Activated CD4-positive, alpha-beta T cell treated with anti-CD3 and anti-CD28 coated beads, Interleukin-2, amount 10 ng/mL, durations not matched to agents 24 days and 14 days (primary cell): Measurements from ENCODE around the gene CABCOCO1. TPM values are rescaled to one million over a fixed set of nuclear protein-coding genes. Genes with fewer than 3 reads are reported as not detected.

ENCODE experiments used
- DNase-seq: peaks from one replicate; pipeline ENCODE4 v3.0.0; 2022
- H3K27ac Mint-ChIP-seq: one replicate; pipeline ENCODE4 v1.8.0; 2022; ENCODE audit warnings: mild to moderate bottlenecking, mixed read lengths
- H3K27me3 Mint-ChIP-seq: one replicate; pipeline ENCODE4 v1.8.0; 2022; ENCODE audit warnings: mixed read lengths
- H3K36me3 Mint-ChIP-seq: one replicate; pipeline ENCODE4 v1.8.0; 2022; ENCODE audit warnings: low read depth, mild to moderate bottlenecking, mixed read lengths
- H3K4me1 Mint-ChIP-seq: one replicate; pipeline ENCODE4 v1.8.0; 2021; ENCODE audit warnings: mixed read lengths
- H3K4me3 Mint-ChIP-seq: one replicate; pipeline ENCODE4 v1.8.0; 2022; ENCODE audit warnings: mild to moderate bottlenecking, moderate library complexity, mixed read lengths
- H3K9me3 Mint-ChIP-seq: one replicate; pipeline ENCODE4 v1.8.0; 2021; ENCODE audit warnings: mixed read lengths
- intact Hi-C: fragments of 100-400 bp; cut with micrococcal nuclease; formaldehyde crosslinking; loops from one replicate; pipeline ENCODE4 v1.15.1; 2023
- total RNA-seq: library from RNA; stranded (reverse); gene quantifications from 2 replicates; pipeline ENCODE4 v1.2.3, GENCODE V29; 2022

The CABCOCO1 gene
- total RNA-seq, 1 donor from 2014 or later = not detected

GRCh38 chr10:61780732-61781131, 118.0 kb downstream of the CABCOCO1 start:
- no peak for DNase-seq
- H3K36me3 Mint-ChIP-seq = peaks cover 3% of the 10 kb centered on the region
- H3K4me3 Mint-ChIP-seq = no peak overlapping the region
- peaks cover 16% of the 10 kb centered on the region for H3K9me3 Mint-ChIP-seq
- intact Hi-C loops = loop anchor here (5.0 kb wide), 1 partner anchor 102 kb away; no protein-coding TSS in a partner anchor
- no peak overlapping the region for H3K27ac Mint-ChIP-seq
- H3K4me1 Mint-ChIP-seq = peaks cover 41% of the 10 kb centered on the region
- H3K27me3 Mint-ChIP-seq = no peaks in the 10 kb centered on the region

- Mint-ChIP-seq H3K27ac (no peak overlapping the region), H3K9me3 (peaks cover 16% of the 10 kb centered on the region), H3K27me3 (no peaks in the 10 kb centered on the region), H3K4me1 (peaks cover 53% of the 10 kb centered on the region), H3K36me3 (peaks cover 3% of the 10 kb centered on the region), H3K4me3 (no peak overlapping the region)
- intact Hi-C loops = loop anchor here (5.0 kb wide), 1 partner anchor 100 kb away; no protein-coding TSS in a partner anchor
- no peak for DNase-seq
Measured at GRCh38 chr10:61781969-61782403, 119.3 kb downstream of the CABCOCO1 start.

GRCh38 chr10:61784354-61785133, 121.8 kb downstream of the CABCOCO1 start:
- H3K9me3 Mint-ChIP-seq = peaks cover 21% of the 10 kb centered on the region
- no peaks in the 10 kb centered on the region for H3K27me3 Mint-ChIP-seq
- peaks cover 3% of the 10 kb centered on the region for H3K36me3 Mint-ChIP-seq
- peak overlapping the region; percentile 22 for H3K4me3 Mint-ChIP-seq
- peak overlapping the region; percentile 89 for H3K27ac Mint-ChIP-seq
- intact Hi-C loops = loop anchor here (2.0 to 5.0 kb wide), 4 partner anchors 20 to 1547 kb away; no protein-coding TSS in a partner anchor
- peaks cover 61% of the 10 kb centered on the region for H3K4me1 Mint-ChIP-seq
- peak; percentile 69 for DNase-seq

- H3K4me1 Mint-ChIP-seq = peaks cover 52% of the 10 kb centered on the region
- peak overlapping the region; percentile 68 for H3K27ac Mint-ChIP-seq
- peak overlapping the region; percentile 19 for H3K4me3 Mint-ChIP-seq
- H3K36me3 Mint-ChIP-seq = peaks cover 3% of the 10 kb centered on the region
- H3K9me3 Mint-ChIP-seq = peaks cover 21% of the 10 kb centered on the region
- intact Hi-C loops = loop anchor here (2.0 to 5.0 kb wide), 3 partner anchors 21 to 1548 kb away; no protein-coding TSS in a partner anchor
- no peak for DNase-seq
- no peaks in the 10 kb centered on the region for H3K27me3 Mint-ChIP-seq
Measured at GRCh38 chr10:61785473-61786105, 122.9 kb downstream of the CABCOCO1 start.

GRCh38 chr10:61786728-61787127, 124.0 kb downstream of the CABCOCO1 start:
- H3K4me1 Mint-ChIP-seq = peaks cover 49% of the 10 kb centered on the region
- no peak overlapping the region for H3K27ac Mint-ChIP-seq
- H3K36me3 Mint-ChIP-seq = peaks cover 3% of the 10 kb centered on the region
- intact Hi-C loops = loop anchor here (5.0 kb wide), 1 partner anchor 1549 kb away; no protein-coding TSS in a partner anchor
- no peak overlapping the region for H3K4me3 Mint-ChIP-seq
- H3K9me3 Mint-ChIP-seq = peaks cover 20% of the 10 kb centered on the region
- DNase-seq = peak; percentile 69
- no peaks in the 10 kb centered on the region for H3K27me3 Mint-ChIP-seq

GRCh38 chr10:61787170-61787569, 124.4 kb downstream of the CABCOCO1 start:
- intact Hi-C loops = loop anchor here (5.0 kb wide), 1 partner anchor 1550 kb away; no protein-coding TSS in a partner anchor
- Mint-ChIP-seq H3K36me3 (peaks cover under 1% of the 10 kb centered on the region), H3K27me3 (no peaks in the 10 kb centered on the region), H3K9me3 (peaks cover 15% of the 10 kb centered on the region), H3K27ac (no peak overlapping the region), H3K4me3 (no peak overlapping the region), H3K4me1 (peaks cover 44% of the 10 kb centered on the region)
- no peak for DNase-seq

- peaks cover 37% of the 10 kb centered on the region for H3K4me1 Mint-ChIP-seq
- intact Hi-C loops = loop anchor here (5.0 kb wide), 1 partner anchor 1552 kb away; no protein-coding TSS in a partner anchor
- no peaks in the 10 kb centered on the region for H3K36me3 Mint-ChIP-seq
- no peak overlapping the region for H3K27ac Mint-ChIP-seq
- DNase-seq = no peak
- H3K9me3 Mint-ChIP-seq = peaks cover 7% of the 10 kb centered on the region
- H3K4me3 Mint-ChIP-seq = no peak overlapping the region
- no peaks in the 10 kb centered on the region for H3K27me3 Mint-ChIP-seq
Measured at GRCh38 chr10:61789031-61789430, 126.3 kb downstream of the CABCOCO1 start.

GRCh38 chr10:61791216-61791615, 128.5 kb downstream of the CABCOCO1 start:
- Mint-ChIP-seq H3K27ac (no peak overlapping the region), H3K36me3 (no peaks in the 10 kb centered on the region), H3K4me3 (no peak overlapping the region), H3K4me1 (peaks cover 15% of the 10 kb centered on the region), H3K9me3 (peaks cover 6% of the 10 kb centered on the region), H3K27me3 (no peaks in the 10 kb centered on the region)
- DNase-seq = no peak
- intact Hi-C loops = no loop called here

- Mint-ChIP-seq H3K4me3 (no peak overlapping the region), H3K27me3 (no peaks in the 10 kb centered on the region), H3K36me3 (no peaks in the 10 kb centered on the region), H3K27ac (no peak overlapping the region), H3K9me3 (peaks cover 6% of the 10 kb centered on the region), H3K4me1 (peaks cover 6% of the 10 kb centered on the region)
- no peak for DNase-seq
- intact Hi-C loops = no loop called here
Measured at GRCh38 chr10:61792097-61792716, 129.5 kb downstream of the CABCOCO1 start.

- H3K4me3 Mint-ChIP-seq = no peak overlapping the region
- peaks cover 3% of the 10 kb centered on the region for H3K4me1 Mint-ChIP-seq
- DNase-seq = no peak
- no peaks in the 10 kb centered on the region for H3K36me3 Mint-ChIP-seq
- peaks cover 6% of the 10 kb centered on the region for H3K9me3 Mint-ChIP-seq
- H3K27me3 Mint-ChIP-seq = no peaks in the 10 kb centered on the region
- intact Hi-C loops = no loop called here
- no peak overlapping the region for H3K27ac Mint-ChIP-seq
Measured at GRCh38 chr10:61792921-61793320, 130.2 kb downstream of the CABCOCO1 start.

GRCh38 chr10:61793760-61794703, 131.3 kb downstream of the CABCOCO1 start:
- intact Hi-C loops = no loop called here
- no peaks in the 10 kb centered on the region for H3K27me3 Mint-ChIP-seq
- H3K4me1 Mint-ChIP-seq = peaks cover 1% of the 10 kb centered on the region
- H3K9me3 Mint-ChIP-seq = peaks cover 5% of the 10 kb centered on the region
- H3K36me3 Mint-ChIP-seq = no peaks in the 10 kb centered on the region
- no peak overlapping the region for H3K27ac Mint-ChIP-seq
- no peak overlapping the region for H3K4me3 Mint-ChIP-seq
- DNase-seq = no peak

GRCh38 chr10:61795147-61795546, 132.4 kb downstream of the CABCOCO1 start:
- no peaks in the 10 kb centered on the region for H3K36me3 Mint-ChIP-seq
- H3K4me1 Mint-ChIP-seq = no peaks in the 10 kb centered on the region
- no peak for DNase-seq
- H3K27me3 Mint-ChIP-seq = no peaks in the 10 kb centered on the region
- H3K4me3 Mint-ChIP-seq = no peak overlapping the region
- no peaks in the 10 kb centered on the region for H3K9me3 Mint-ChIP-seq
- intact Hi-C loops = no loop called here
- no peak overlapping the region for H3K27ac Mint-ChIP-seq

- no peaks in the 10 kb centered on the region for H3K4me1 Mint-ChIP-seq
- no peaks in the 10 kb centered on the region for H3K27me3 Mint-ChIP-seq
- no peak for DNase-seq
- intact Hi-C loops = no loop called here
- no peak overlapping the region for H3K4me3 Mint-ChIP-seq
- H3K36me3 Mint-ChIP-seq = no peaks in the 10 kb centered on the region
- H3K9me3 Mint-ChIP-seq = no peaks in the 10 kb centered on the region
- H3K27ac Mint-ChIP-seq = no peak overlapping the region
Measured at GRCh38 chr10:61795551-61795950, 132.8 kb downstream of the CABCOCO1 start.
